ENCODE results near the gene CES2.
A peak's percentile ranks its signal among the peaks of the same experiment; 100 is the strongest.
"Not testable (repeated sequence)": the region's sequence is repeated elsewhere in the genome, so short reads cannot be mapped to it uniquely, and the experiment has no call there.

The CES2 gene

GRCh38 chr16:66958857-66959703, 23.8 kb downstream of the CES2 start:
- DNase-seq = no peak

GRCh38 chr16:66959704-66960161, 24.4 kb downstream of the CES2 start:
- DNase-seq = peak in 1 of 2 donors; percentile 17

- no peak for DNase-seq
These were observed 25.0 kb downstream of the CES2 start for GRCh38 chr16:66960270-66960669.

GRCh38 chr16:66961065-66961744, 25.9 kb downstream of the CES2 start, which contains the start of gene CES3:
Gene CES3 (plus strand): TSS chr16:66961266. CDS start chr16:66961308, 42 bp downstream.
- DNase-seq = peak; percentile 49 to 56

- DNase-seq = no peak
These were observed 26.6 kb downstream of the CES2 start for GRCh38 chr16:66961914-66962313.

- DNase-seq = no peak
These were observed 28.7 kb downstream of the CES2 start for GRCh38 chr16:66964049-66964448.

GRCh38 chr16:66968847-66969246, 33.5 kb downstream of the CES2 start:
- no peak for DNase-seq

- DNase-seq = no peak
These were observed 35.7 kb downstream of the CES2 start for GRCh38 chr16:66970775-66971720.

GRCh38 chr16:66972983-66973382, 37.7 kb downstream of the CES2 start:
- DNase-seq = no peak

- DNase-seq = no peak
These were observed 38.4 kb downstream of the CES2 start for GRCh38 chr16:66973716-66974115.

- DNase-seq = not testable (repeated sequence)
These were observed 39.0 kb downstream of the CES2 start for GRCh38 chr16:66974156-66974931.

GRCh38 chr16:66974932-66975246, 39.6 kb downstream of the CES2 start:
- DNase-seq = peak; percentile 56 to 74

GRCh38 chr16:66975302-66975893, 40.1 kb downstream of the CES2 start:
- no peak for DNase-seq

GRCh38 chr16:66976746-66977145, 41.4 kb downstream of the CES2 start:
- no peak for DNase-seq

- peak; percentile 86 for DNase-seq
These were observed 42.2 kb downstream of the CES2 start for GRCh38 chr16:66977341-66978113.

GRCh38 chr16:66979011-66979717, 43.8 kb downstream of the CES2 start:
- DNase-seq = no peak

GRCh38 chr16:66983033-66983432, 47.7 kb downstream of the CES2 start:
- DNase-seq = no peak

GRCh38 chr16:66984892-66985311, 49.6 kb downstream of the CES2 start:
- DNase-seq = peak; percentile 19 to 65

- DNase-seq = no peak
These were observed 51.2 kb downstream of the CES2 start for GRCh38 chr16:66986559-66986958.

- DNase-seq = no peak
These were observed 53.0 kb downstream of the CES2 start, which contains the start of gene CES4A for GRCh38 chr16:66988197-66988788. Gene CES4A (plus strand): TSS chr16:66988589. CDS start chr16:66988773, 184 bp downstream.

All from CD4-positive, alpha-beta T cell treated with Interleukin-4 for 1 hour (primary cell).